ENCODE results near the gene SLC2A13. TPM values are rescaled to one million over a fixed set of nuclear protein-coding genes. Genes with fewer than 3 reads are reported as not detected.

The SLC2A13 gene
- total and polyA plus RNA-seq, 10 donors: 1.1 to 17.1 (median 7.6) TPM

- H3K4me1 ChIP-seq: peaks cover 0 to 13% (median 5%) of the 10 kb centered on the region in 6 donors
- peak overlapping the region in 1 of 8 donors; percentile 7 for H3K4me3 ChIP-seq
- H3K36me3 ChIP-seq: no peaks in the 10 kb centered on the region
- TF ChIP-seq POLR2AphosphoS5 (IDR thresholded peaks at IDR 0.05) (no peak), CTCF (IDR thresholded peaks at IDR 0.05 in 8 of 11, conservative IDR thresholded peaks at IDR 0.05 in 3 of 11) (no peak), POLR2A (IDR thresholded peaks at IDR 0.05) (no peak)
- H3K27ac ChIP-seq: peak overlapping the region in 2 of 8 donors; percentile 35 to 42
- no peak for DNase-seq
- H3K9me3 ChIP-seq: no peaks in the 10 kb centered on the region
- no peaks in the 10 kb centered on the region for H3K27me3 ChIP-seq (replicated peaks in 1 of 7)
- 1 to 3% (median 1%) methylated on average over 3 of the region's 3 CpGs for WGBS, 5 donors
- intact Hi-C loops (cut with DNase I; ENCODE audit: low total_unique reads): no loop called here
Measured at GRCh38 chr12:40137252-40137651, 31.4 kb upstream of the SLC2A13 start.

GRCh38 chr12:40127408-40127807 lies 21.5 kb upstream of the SLC2A13 start:
- intact Hi-C loops (cut with DNase I; ENCODE audit: low total_unique reads): no loop called here

GRCh38 chr12:40123496-40123895 lies 17.6 kb upstream of the SLC2A13 start:
- 91 to 96% (median 93%) methylated on average over 1 of the region's 1 CpG for WGBS, 5 donors
- no peak overlapping the region for H3K4me3 ChIP-seq
- no peak overlapping the region for H3K27ac ChIP-seq
- no peaks in the 10 kb centered on the region for H3K4me1 ChIP-seq
- intact Hi-C loops (cut with DNase I; ENCODE audit: low total_unique reads): no loop called here
- no peaks in the 10 kb centered on the region for H3K27me3 ChIP-seq (replicated peaks in 1 of 7)
- no peak for TF ChIP-seq POLR2A (IDR thresholded peaks at IDR 0.05)
- no peak for TF ChIP-seq POLR2AphosphoS5 (IDR thresholded peaks at IDR 0.05)
- TF ChIP-seq CTCF (IDR thresholded peaks at IDR 0.05 in 8 of 11, conservative IDR thresholded peaks at IDR 0.05 in 3 of 11): no peak
- no peaks in the 10 kb centered on the region for H3K36me3 ChIP-seq
- no peak for DNase-seq
- H3K9me3 ChIP-seq: peaks cover 0 to 4% (median 0%) of the 10 kb centered on the region in 8 donors

More at GRCh38 chr12:40127408-40127807, 21.5 kb upstream of the SLC2A13 start:
- Histone ChIP-seq H3K27me3 (replicated peaks in 1 of 7) (no peaks in the 10 kb centered on the region), H3K4me3 (no peak overlapping the region), H3K36me3 (no peaks in the 10 kb centered on the region), H3K9me3 (no peaks in the 10 kb centered on the region), H3K27ac (no peak overlapping the region), H3K4me1 (no peaks in the 10 kb centered on the region)
- TF ChIP-seq POLR2AphosphoS5 (IDR thresholded peaks at IDR 0.05): no peak
- no peak for TF ChIP-seq POLR2A (IDR thresholded peaks at IDR 0.05)
- no peak for TF ChIP-seq CTCF (IDR thresholded peaks at IDR 0.05 in 8 of 11, conservative IDR thresholded peaks at IDR 0.05 in 3 of 11)
- no peak for DNase-seq

GRCh38 chr12:40122842-40123241 lies 17.0 kb upstream of the SLC2A13 start:
- no peaks in the 10 kb centered on the region for H3K36me3 ChIP-seq
- H3K4me1 ChIP-seq: no peaks in the 10 kb centered on the region
- TF ChIP-seq CTCF (IDR thresholded peaks at IDR 0.05 in 8 of 11, conservative IDR thresholded peaks at IDR 0.05 in 3 of 11) (no peak), POLR2AphosphoS5 (IDR thresholded peaks at IDR 0.05) (no peak), POLR2A (IDR thresholded peaks at IDR 0.05) (no peak)
- 69 to 93% (median 85%) methylated on average over 1 of the region's 1 CpG for WGBS, 5 donors
- H3K27me3 ChIP-seq (replicated peaks in 1 of 7): no peaks in the 10 kb centered on the region
- H3K9me3 ChIP-seq: peaks cover 0 to 4% (median 0%) of the 10 kb centered on the region in 8 donors
- no peak overlapping the region for H3K27ac ChIP-seq
- intact Hi-C loops (cut with DNase I; ENCODE audit: low total_unique reads): no loop called here
- no peak overlapping the region for H3K4me3 ChIP-seq
- no peak for DNase-seq
